ENCODE measurements around the gene VAV1.

The VAV1 gene

GRCh38 chr19:6767357-6768235 lies 4.9 kb upstream of the VAV1 start, which contains the start of gene SH2D3A:
TSS of gene SH2D3A (minus strand) at chr19:6767435. CDS start at chr19:6763748, 3,687 bp downstream.
- CTCF ChIA-PET: interaction anchor here (0.6 to 1.8 kb wide), 7 partner anchors 29 to 285 kb away, joined by 3 to 19 read pairs (median 3); partner anchors contain the start of gene GPR108
- H3K36me3 ChIP-seq (ENCODE audit: control insufficient read depth in 2 of 2, insufficient read depth in 1 of 2, low read length in 2 of 2): no peaks in the 10 kb centered on the region
- H3K9me3 ChIP-seq (ENCODE audit: control insufficient read depth, insufficient read depth, low read depth, low read length): no peaks in the 10 kb centered on the region
- H3K27ac ChIP-seq (ENCODE audit: extremely low read depth, low read depth, low read length): no peak within 1 kb of the TSS
- POLR2A ChIA-PET: interaction anchor here (1.0 to 2.3 kb wide), 5 partner anchors 12 to 237 kb away, joined by 3 to 11 read pairs (median 3); partner anchors contain the start of gene TNFSF9
- H3K4me1 ChIP-seq (ENCODE audit: control insufficient read depth, insufficient read depth, low read length): no peaks in the 10 kb centered on the region; the same call in 1 of the 2 replicates
- peak within 1 kb of the TSS; percentile 62 for H3K4me3 ChIP-seq (ENCODE audit: low read depth, low read length)
- TF ChIP-seq ZNF398 (tag by site-specific recombination; IDR thresholded peaks at IDR 0.05) (peak; percentile 42), GLIS1 (tag by site-specific recombination; IDR thresholded peaks at IDR 0.05) (peak; percentile 42; the same call in 1 of the 2 replicates), KLF16 (tag by site-specific recombination; IDR thresholded peaks at IDR 0.05) (peak; percentile 91), KLF7 (tag by site-specific recombination; IDR thresholded peaks at IDR 0.05; ENCODE audit: borderline replicate concordance) (peak; percentile 86), ZNF18 (tag by site-specific recombination; IDR thresholded peaks at IDR 0.05) (peak; percentile 61; the same call in 1 of the 2 replicates), ZBTB8A (tag by site-specific recombination; IDR thresholded peaks at IDR 0.05) (peak; percentile 14; the same call in 1 of the 2 replicates), EGR2 (tag by site-specific recombination; IDR thresholded peaks at IDR 0.05; ENCODE audit: low read depth) (peak; percentile 68), ZBTB10 (tag by site-specific recombination; IDR thresholded peaks at IDR 0.05) (0 out of 2 replicates have a peak, but pooled peaks have one; percentile 44), ZNF169 (tag by site-specific recombination; IDR thresholded peaks at IDR 0.05) (no peak), PATZ1 (tag by site-specific recombination; IDR thresholded peaks at IDR 0.05) (peak; percentile 90), ZBTB26 (tag by site-specific recombination; optimal IDR thresholded peaks at IDR 0.05) (peak; percentile 19), KLF8 (tag by site-specific recombination; IDR thresholded peaks at IDR 0.05) (peak; percentile 76; the same call in 1 of the 2 replicates), REPIN1 (tag by site-specific recombination; IDR thresholded peaks at IDR 0.05; ENCODE audit: low read depth) (no peak), ZBTB21 (tag by site-specific recombination; IDR thresholded peaks at IDR 0.05) (peak; percentile 55), ZNF362 (tag by site-specific recombination; IDR thresholded peaks at IDR 0.05) (peak; percentile 96), ZNF302 (tag by site-specific recombination; IDR thresholded peaks at IDR 0.05; ENCODE audit: low read depth) (no peak), SCRT2 (tag by site-specific recombination; IDR thresholded peaks at IDR 0.05) (peak; percentile 47), PBX3 (CRISPR knock-in tag; IDR thresholded peaks at IDR 0.05) (no peak), ZNF423 (tag by site-specific recombination; IDR thresholded peaks at IDR 0.05) (peak; percentile 76), CTCF (tag by site-specific recombination; IDR thresholded peaks at IDR 0.05) (no peak)

Measured in HEK293 (cell line).